HEK293 (cell line): Measurements from ENCODE around the gene PERM1.

Experiments
- BCL11A ChIP-seq: fragments of 450-650 bp; formaldehyde crosslinking; IDR thresholded peaks from 2 replicates; pipeline ENCODE4 v1.5.1; 2016; ENCODE audit warnings: low read depth, missing biosample characterization, missing genetic modification characterization
- EGR2 ChIP-seq: fragments of 450-650 bp; formaldehyde crosslinking; IDR thresholded peaks from 2 replicates; pipeline ENCODE4 v1.5.1; 2016; ENCODE audit warnings: low read depth, missing biosample characterization, missing genetic modification characterization
- HOXA7 ChIP-seq: sonication (generic); formaldehyde crosslinking; IDR thresholded peaks from 2 replicates; pipeline ENCODE4 v1.8.1; 2022; ENCODE audit warnings: missing genetic modification reagents, borderline replicate concordance
- MEIS1 ChIP-seq: sonication (generic); formaldehyde crosslinking; IDR thresholded peaks from 2 replicates; pipeline ENCODE4 v1.8.1; 2022; ENCODE audit warnings: missing genetic modification reagents, mild to moderate bottlenecking, borderline replicate concordance
- OVOL3 ChIP-seq: fragments of 450-650 bp; formaldehyde crosslinking; IDR thresholded peaks from 2 replicates; pipeline ENCODE4 v1.5.1; 2016; ENCODE audit warnings: missing biosample characterization, missing genetic modification characterization
- SETDB1 ChIP-seq: IDR thresholded peaks from one replicate; pipeline ENCODE4 v1.6.1; 2017; ENCODE audit warnings: mild to moderate bottlenecking, low read length, moderate library complexity, mixed read lengths; ENCODE audit not compliant: insufficient read length
- TCF7L2 ChIP-seq: IDR thresholded peaks from 2 replicates; pipeline ENCODE4 v1.6.1; 2011; ENCODE audit warnings: low read depth, mild to moderate bottlenecking, inconsistent platforms, low read length, moderate library complexity, borderline replicate concordance
- ZFP41 ChIP-seq: fragments of 450-650 bp; formaldehyde crosslinking; IDR thresholded peaks from 2 replicates; pipeline ENCODE4 v1.5.1; 2016; ENCODE audit warnings: missing biosample characterization, missing genetic modification characterization, borderline replicate concordance
- ZNF140 ChIP-seq: fragments of 450-650 bp; formaldehyde crosslinking; IDR thresholded peaks from 2 replicates; pipeline ENCODE4 v1.5.1; 2016; ENCODE audit warnings: missing biosample characterization, missing genetic modification characterization
- ZNF16 ChIP-seq: fragments of 450-650 bp; formaldehyde crosslinking; IDR thresholded peaks from 2 replicates; pipeline ENCODE4 v1.5.1; 2016; ENCODE audit warnings: low read depth, missing biosample characterization, missing genetic modification characterization
- ZNF174 ChIP-seq: fragments of 450-650 bp; formaldehyde crosslinking; IDR thresholded peaks from 2 replicates; pipeline ENCODE4 v1.5.0; 2017; ENCODE audit warnings: missing biosample characterization, mild to moderate bottlenecking, missing genetic modification characterization
- ZNF214 ChIP-seq: fragments of 450-650 bp; formaldehyde crosslinking; IDR thresholded peaks from 2 replicates; pipeline ENCODE4 v1.5.1; 2017; ENCODE audit warnings: missing biosample characterization, mild to moderate bottlenecking, missing genetic modification characterization, borderline replicate concordance
- ZNF521 ChIP-seq: fragments of 450-650 bp; formaldehyde crosslinking; IDR thresholded peaks from 2 replicates; pipeline ENCODE4 v1.5.1; 2017; ENCODE audit warnings: missing biosample characterization, mild to moderate bottlenecking, missing genetic modification characterization
- ZNF549 ChIP-seq: fragments of 450-650 bp; IDR thresholded peaks from 2 replicates; pipeline ENCODE4 v1.5.1; 2018; ENCODE audit warnings: missing biosample characterization, missing genetic modification characterization, mild to moderate bottlenecking, inconsistent platforms, moderate library complexity
- ZNF596 ChIP-seq: fragments of 450-650 bp; IDR thresholded peaks from 2 replicates; pipeline ENCODE4 v1.5.0; 2018; ENCODE audit warnings: missing biosample characterization, mild to moderate bottlenecking, missing genetic modification characterization, moderate library complexity
- ZNF670 ChIP-seq: fragments of 450-650 bp; formaldehyde crosslinking; IDR thresholded peaks from 2 replicates; pipeline ENCODE4 v1.5.1; 2016; ENCODE audit warnings: missing biosample characterization, missing genetic modification characterization, low read depth
- ZNF707 ChIP-seq: fragments of 450-650 bp; formaldehyde crosslinking; IDR thresholded peaks from 2 replicates; pipeline ENCODE4 v1.5.1; 2016; ENCODE audit warnings: missing biosample characterization, missing genetic modification characterization
- ZNF777 ChIP-seq: fragments of 450-650 bp; formaldehyde crosslinking; IDR thresholded peaks from 2 replicates; pipeline ENCODE4 v1.5.1; 2017; ENCODE audit warnings: missing biosample characterization, missing genetic modification characterization, borderline replicate concordance
- ZNF785 ChIP-seq: fragments of 450-650 bp; formaldehyde crosslinking; IDR thresholded peaks from 2 replicates; pipeline ENCODE4 v1.5.1; 2016; ENCODE audit warnings: missing biosample characterization, missing genetic modification characterization
- TF ChIP-seq, protein P1 (sequence below): sonication (generic); formaldehyde crosslinking; IDR thresholded peaks from 2 replicates; pipeline ENCODE4 v1.8.1; 2022; ENCODE audit warnings: mild to moderate bottlenecking, moderate library complexity, missing genetic modification reagents
- TF ChIP-seq, protein P2 (sequence below): fragments of 450-650 bp; formaldehyde crosslinking; IDR thresholded peaks from 2 replicates; pipeline ENCODE4 v1.5.1; 2017; ENCODE audit warnings: missing biosample characterization, missing genetic modification characterization
- TF ChIP-seq, protein P3 (sequence below): fragments of 450-650 bp; formaldehyde crosslinking; IDR thresholded peaks from 2 replicates; pipeline ENCODE4 v1.5.1; 2016; ENCODE audit warnings: missing biosample characterization, missing genetic modification characterization
- TF ChIP-seq, protein P4 (sequence below): fragments of 450-650 bp; formaldehyde crosslinking; IDR thresholded peaks from 2 replicates; pipeline ENCODE4 v1.5.1; 2016; ENCODE audit warnings: missing biosample characterization, missing genetic modification characterization, borderline replicate concordance
- TF ChIP-seq, protein P5 (sequence below): fragments of 450-650 bp; formaldehyde crosslinking; IDR thresholded peaks from 2 replicates; pipeline ENCODE4 v1.5.0; 2017; ENCODE audit warnings: missing biosample characterization, missing genetic modification characterization, borderline replicate concordance
- TF ChIP-seq, protein P6 (sequence below): fragments of 450-650 bp; formaldehyde crosslinking; IDR thresholded peaks from 2 replicates; pipeline ENCODE4 v1.5.1; 2016; ENCODE audit warnings: missing biosample characterization, missing genetic modification characterization

Gene PERM1

DNA sequence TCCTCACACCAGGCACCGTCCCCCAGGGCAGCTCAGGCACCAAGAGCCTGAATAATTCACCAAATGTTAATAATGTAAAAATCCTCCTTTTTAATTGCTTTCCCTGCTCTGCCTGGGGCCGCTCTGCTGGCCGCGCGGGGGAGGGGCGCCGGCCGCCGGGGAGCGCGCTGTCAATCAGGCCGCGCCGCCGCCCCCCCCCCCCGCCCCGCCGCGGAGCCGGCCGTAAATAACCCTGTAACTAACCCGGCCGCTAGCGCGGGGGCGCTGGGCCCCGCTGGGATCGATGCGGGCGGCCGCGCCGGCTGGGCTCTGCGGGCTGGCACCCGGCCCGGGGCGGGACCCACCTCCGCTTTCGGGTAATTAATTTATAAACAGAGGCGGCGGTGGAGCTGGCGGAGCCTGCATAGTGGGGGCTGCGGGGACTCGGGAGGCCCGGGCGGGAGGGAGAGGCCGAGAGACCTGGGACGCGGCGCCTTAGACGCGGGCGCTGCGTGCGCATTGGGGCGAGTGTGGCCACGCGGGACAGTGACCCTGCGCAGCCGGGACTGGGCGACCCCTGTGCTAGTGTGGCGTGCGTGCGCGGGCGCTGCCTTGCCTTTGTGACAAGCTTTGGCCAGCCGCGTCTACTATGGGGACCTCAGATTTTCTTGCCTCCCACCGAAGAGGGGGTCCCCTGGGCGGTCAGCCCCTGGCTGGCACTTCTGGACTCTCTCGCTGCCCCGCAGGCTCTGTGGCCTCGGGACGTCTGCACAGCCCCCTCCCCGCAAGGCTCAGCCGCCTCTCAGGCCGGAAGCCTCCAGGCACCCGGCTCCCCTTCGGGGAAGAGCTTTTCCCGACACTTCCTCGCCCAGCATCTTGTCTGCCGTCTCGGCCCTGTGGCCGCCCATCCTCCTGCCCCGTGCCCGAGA, 41.5 kb downstream of the PERM1 start (continued):
- TF ChIP-seq, protein P1, sequence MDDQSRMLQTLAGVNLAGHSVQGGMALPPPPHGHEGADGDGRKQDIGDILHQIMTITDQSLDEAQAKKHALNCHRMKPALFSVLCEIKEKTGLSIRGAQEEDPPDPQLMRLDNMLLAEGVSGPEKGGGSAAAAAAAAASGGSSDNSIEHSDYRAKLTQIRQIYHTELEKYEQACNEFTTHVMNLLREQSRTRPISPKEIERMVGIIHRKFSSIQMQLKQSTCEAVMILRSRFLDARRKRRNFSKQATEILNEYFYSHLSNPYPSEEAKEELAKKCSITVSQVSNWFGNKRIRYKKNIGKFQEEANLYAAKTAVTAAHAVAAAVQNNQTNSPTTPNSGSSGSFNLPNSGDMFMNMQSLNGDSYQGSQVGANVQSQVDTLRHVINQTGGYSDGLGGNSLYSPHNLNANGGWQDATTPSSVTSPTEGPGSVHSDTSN: no peak
- peak; percentile 61; the same call in 1 of the 2 replicates for TF ChIP-seq OVOL3
- no peak for TF ChIP-seq ZNF549 (tag by site-specific recombination)
- peak; percentile 62 for TF ChIP-seq ZNF596 (tag by site-specific recombination)
- TF ChIP-seq, protein P2, sequence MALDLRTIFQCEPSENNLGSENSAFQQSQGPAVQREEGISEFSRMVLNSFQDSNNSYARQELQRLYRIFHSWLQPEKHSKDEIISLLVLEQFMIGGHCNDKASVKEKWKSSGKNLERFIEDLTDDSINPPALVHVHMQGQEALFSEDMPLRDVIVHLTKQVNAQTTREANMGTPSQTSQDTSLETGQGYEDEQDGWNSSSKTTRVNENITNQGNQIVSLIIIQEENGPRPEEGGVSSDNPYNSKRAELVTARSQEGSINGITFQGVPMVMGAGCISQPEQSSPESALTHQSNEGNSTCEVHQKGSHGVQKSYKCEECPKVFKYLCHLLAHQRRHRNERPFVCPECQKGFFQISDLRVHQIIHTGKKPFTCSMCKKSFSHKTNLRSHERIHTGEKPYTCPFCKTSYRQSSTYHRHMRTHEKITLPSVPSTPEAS (tag by site-specific recombination): no peak
- TF ChIP-seq ZNF174 (tag by site-specific recombination): no peak
- TF ChIP-seq ZFP41 (tag by site-specific recombination): no peak
- TF ChIP-seq, protein P3, sequence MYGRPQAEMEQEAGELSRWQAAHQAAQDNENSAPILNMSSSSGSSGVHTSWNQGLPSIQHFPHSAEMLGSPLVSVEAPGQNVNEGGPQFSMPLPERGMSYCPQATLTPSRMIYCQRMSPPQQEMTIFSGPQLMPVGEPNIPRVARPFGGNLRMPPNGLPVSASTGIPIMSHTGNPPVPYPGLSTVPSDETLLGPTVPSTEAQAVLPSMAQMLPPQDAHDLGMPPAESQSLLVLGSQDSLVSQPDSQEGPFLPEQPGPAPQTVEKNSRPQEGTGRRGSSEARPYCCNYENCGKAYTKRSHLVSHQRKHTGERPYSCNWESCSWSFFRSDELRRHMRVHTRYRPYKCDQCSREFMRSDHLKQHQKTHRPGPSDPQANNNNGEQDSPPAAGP: peak; percentile 71; the same call in 1 of the 2 replicates
- TF ChIP-seq TCF7L2: no peak
- TF ChIP-seq BCL11A (tag by site-specific recombination): no peak; the same call in 1 of the 2 replicates
- TF ChIP-seq, protein P4, sequence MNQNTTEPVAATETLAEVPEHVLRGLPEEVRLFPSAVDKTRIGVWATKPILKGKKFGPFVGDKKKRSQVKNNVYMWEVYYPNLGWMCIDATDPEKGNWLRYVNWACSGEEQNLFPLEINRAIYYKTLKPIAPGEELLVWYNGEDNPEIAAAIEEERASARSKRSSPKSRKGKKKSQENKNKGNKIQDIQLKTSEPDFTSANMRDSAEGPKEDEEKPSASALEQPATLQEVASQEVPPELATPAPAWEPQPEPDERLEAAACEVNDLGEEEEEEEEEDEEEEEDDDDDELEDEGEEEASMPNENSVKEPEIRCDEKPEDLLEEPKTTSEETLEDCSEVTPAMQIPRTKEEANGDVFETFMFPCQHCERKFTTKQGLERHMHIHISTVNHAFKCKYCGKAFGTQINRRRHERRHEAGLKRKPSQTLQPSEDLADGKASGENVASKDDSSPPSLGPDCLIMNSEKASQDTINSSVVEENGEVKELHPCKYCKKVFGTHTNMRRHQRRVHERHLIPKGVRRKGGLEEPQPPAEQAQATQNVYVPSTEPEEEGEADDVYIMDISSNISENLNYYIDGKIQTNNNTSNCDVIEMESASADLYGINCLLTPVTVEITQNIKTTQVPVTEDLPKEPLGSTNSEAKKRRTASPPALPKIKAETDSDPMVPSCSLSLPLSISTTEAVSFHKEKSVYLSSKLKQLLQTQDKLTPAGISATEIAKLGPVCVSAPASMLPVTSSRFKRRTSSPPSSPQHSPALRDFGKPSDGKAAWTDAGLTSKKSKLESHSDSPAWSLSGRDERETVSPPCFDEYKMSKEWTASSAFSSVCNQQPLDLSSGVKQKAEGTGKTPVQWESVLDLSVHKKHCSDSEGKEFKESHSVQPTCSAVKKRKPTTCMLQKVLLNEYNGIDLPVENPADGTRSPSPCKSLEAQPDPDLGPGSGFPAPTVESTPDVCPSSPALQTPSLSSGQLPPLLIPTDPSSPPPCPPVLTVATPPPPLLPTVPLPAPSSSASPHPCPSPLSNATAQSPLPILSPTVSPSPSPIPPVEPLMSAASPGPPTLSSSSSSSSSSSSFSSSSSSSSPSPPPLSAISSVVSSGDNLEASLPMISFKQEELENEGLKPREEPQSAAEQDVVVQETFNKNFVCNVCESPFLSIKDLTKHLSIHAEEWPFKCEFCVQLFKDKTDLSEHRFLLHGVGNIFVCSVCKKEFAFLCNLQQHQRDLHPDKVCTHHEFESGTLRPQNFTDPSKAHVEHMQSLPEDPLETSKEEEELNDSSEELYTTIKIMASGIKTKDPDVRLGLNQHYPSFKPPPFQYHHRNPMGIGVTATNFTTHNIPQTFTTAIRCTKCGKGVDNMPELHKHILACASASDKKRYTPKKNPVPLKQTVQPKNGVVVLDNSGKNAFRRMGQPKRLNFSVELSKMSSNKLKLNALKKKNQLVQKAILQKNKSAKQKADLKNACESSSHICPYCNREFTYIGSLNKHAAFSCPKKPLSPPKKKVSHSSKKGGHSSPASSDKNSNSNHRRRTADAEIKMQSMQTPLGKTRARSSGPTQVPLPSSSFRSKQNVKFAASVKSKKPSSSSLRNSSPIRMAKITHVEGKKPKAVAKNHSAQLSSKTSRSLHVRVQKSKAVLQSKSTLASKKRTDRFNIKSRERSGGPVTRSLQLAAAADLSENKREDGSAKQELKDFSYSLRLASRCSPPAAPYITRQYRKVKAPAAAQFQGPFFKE (tag by site-specific recombination): no peak
- TF ChIP-seq ZNF785 (tag by site-specific recombination): no peak
- TF ChIP-seq ZNF214 (tag by site-specific recombination): no peak
- no peak for TF ChIP-seq MEIS1
- no peak for TF ChIP-seq ZNF16 (tag by site-specific recombination)
- no peak for TF ChIP-seq ZNF707 (tag by site-specific recombination)
- TF ChIP-seq ZNF670 (tag by site-specific recombination): no peak
- TF ChIP-seq, protein P5, sequence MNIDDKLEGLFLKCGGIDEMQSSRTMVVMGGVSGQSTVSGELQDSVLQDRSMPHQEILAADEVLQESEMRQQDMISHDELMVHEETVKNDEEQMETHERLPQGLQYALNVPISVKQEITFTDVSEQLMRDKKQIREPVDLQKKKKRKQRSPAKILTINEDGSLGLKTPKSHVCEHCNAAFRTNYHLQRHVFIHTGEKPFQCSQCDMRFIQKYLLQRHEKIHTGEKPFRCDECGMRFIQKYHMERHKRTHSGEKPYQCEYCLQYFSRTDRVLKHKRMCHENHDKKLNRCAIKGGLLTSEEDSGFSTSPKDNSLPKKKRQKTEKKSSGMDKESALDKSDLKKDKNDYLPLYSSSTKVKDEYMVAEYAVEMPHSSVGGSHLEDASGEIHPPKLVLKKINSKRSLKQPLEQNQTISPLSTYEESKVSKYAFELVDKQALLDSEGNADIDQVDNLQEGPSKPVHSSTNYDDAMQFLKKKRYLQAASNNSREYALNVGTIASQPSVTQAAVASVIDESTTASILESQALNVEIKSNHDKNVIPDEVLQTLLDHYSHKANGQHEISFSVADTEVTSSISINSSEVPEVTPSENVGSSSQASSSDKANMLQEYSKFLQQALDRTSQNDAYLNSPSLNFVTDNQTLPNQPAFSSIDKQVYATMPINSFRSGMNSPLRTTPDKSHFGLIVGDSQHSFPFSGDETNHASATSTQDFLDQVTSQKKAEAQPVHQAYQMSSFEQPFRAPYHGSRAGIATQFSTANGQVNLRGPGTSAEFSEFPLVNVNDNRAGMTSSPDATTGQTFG (tag by site-specific recombination): no peak
- no peak for TF ChIP-seq SETDB1
- no peak for TF ChIP-seq ZNF521
- no peak for TF ChIP-seq ZNF140 (tag by site-specific recombination)
- TF ChIP-seq, protein P6, sequence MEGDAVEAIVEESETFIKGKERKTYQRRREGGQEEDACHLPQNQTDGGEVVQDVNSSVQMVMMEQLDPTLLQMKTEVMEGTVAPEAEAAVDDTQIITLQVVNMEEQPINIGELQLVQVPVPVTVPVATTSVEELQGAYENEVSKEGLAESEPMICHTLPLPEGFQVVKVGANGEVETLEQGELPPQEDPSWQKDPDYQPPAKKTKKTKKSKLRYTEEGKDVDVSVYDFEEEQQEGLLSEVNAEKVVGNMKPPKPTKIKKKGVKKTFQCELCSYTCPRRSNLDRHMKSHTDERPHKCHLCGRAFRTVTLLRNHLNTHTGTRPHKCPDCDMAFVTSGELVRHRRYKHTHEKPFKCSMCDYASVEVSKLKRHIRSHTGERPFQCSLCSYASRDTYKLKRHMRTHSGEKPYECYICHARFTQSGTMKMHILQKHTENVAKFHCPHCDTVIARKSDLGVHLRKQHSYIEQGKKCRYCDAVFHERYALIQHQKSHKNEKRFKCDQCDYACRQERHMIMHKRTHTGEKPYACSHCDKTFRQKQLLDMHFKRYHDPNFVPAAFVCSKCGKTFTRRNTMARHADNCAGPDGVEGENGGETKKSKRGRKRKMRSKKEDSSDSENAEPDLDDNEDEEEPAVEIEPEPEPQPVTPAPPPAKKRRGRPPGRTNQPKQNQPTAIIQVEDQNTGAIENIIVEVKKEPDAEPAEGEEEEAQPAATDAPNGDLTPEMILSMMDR (tag by site-specific recombination): no peak; the same call in 1 of the 2 replicates
- TF ChIP-seq EGR2: peak; percentile 63
- no peak for TF ChIP-seq HOXA7
- no peak for TF ChIP-seq ZNF777 (tag by site-specific recombination)
